HT-29 (cell line): ENCODE results near the gene PRKCZ. TPM values are rescaled to one million over a fixed set of nuclear protein-coding genes. Genes with fewer than 3 reads are reported as not detected.
"Not testable (repeated sequence)": the region's sequence is repeated elsewhere in the genome, so short reads cannot be mapped to it uniquely, and the experiment has no call there.

Experiments
- DNase-seq: peaks from one replicate; pipeline ENCODE4 v3.0.0-alpha.2; 2015; ENCODE audit warnings: low spot score
- total RNA-seq: library from RNA; depleted of rRNA; stranded (reverse); fragments of >200 nt; shearing (Covaris generic); gene quantifications from 2 replicates; pipeline ENCODE4 v1.2.3, GENCODE V29; 2014

The PRKCZ gene
- total RNA-seq, 1 experiment from 2014 or later: 67.4 TPM

DNA sequence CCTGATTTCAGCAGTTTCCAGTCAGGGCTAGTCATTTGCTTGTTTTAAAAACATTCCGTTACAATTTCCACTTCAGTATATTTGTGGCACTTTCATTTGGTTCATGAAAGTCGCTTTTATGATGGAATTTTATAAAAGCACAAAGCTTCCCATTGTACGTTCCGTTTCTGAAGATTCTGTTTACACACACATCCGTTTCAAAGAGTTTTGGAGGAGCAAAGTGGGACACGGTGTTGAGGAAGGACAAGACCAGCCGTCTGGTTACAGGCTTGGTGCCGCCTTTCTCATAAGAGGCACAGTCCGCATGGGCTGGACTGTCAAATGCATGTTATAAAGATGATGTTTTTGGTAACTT is 84.0 kb downstream of the PRKCZ start:
- DNase-seq: no peak

DNA sequence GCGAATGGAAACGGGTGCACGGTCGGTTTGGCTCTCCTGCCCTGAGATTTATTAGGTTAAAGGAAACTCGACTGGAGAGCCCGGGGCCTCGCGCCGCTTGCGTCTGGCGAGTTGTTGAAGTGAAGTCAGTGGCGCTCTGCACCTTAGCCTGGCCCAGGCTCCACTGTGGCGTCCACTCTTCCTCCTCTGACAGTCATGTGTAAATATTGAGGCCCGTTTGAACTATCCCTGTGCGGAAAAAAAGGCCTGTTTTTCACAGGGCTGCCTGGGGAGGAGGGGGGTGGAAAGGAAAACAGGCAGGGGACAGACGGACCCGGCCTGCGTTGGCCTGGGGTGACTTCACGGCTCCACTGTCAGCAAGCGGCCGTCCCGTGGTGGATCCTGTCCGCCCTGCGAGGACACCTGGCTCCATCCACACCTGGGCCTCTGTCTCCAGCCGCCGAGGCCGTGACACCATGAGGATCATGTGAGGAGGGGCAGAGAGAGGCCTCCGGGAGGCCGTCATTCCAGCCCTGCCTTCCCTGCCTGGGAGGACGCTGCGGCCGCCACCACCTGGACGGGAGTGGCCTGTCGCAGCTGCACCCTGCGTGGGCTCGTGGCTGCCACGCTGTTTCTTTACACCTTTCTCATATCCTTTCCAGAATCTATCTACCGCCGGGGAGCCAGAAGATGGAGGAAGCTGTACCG is 84.6 kb downstream of the PRKCZ start:
- DNase-seq: no peak

DNA sequence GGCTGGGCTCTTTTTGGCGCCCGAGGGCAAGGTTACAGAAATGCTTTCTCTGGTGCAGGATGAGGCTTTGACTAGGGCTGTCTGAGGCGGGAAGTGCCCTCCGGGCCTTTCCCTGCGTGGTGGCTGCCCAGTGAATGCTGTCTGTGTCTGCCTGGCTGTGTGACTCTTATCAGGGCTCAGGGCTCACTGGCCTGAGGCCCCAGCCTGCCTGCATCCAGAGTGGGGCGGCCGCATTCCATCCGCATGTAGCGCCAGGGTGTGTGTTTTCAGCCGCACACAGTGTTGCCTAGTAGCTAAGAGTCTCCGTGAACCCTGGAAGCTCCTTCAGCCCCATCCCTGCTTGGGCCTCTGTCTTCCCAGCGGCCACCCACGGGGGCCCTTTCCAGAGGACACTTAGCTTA is 85.2 kb downstream of the PRKCZ start:
- peak; percentile 24 for DNase-seq

DNA sequence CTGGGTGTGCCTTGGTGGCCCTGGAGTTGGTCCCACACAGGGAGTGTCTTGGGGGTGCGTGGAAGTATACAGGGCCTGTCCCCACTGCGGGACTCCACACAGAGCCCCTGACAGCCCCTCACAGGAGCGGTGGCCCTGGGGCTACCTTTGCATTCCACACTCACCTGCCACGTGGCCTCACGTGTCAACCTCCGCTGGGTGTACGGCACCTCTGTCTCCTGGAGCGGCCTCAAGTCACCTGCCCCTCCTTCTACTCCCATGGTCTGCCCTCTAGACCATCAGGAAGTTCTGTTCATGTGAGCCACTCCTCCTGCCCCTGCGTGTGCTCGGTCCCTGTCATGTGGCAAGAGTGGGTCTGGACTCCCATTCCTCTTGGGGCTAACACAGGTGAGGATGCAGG is 85.7 kb downstream of the PRKCZ start:
- no peak for DNase-seq

DNA sequence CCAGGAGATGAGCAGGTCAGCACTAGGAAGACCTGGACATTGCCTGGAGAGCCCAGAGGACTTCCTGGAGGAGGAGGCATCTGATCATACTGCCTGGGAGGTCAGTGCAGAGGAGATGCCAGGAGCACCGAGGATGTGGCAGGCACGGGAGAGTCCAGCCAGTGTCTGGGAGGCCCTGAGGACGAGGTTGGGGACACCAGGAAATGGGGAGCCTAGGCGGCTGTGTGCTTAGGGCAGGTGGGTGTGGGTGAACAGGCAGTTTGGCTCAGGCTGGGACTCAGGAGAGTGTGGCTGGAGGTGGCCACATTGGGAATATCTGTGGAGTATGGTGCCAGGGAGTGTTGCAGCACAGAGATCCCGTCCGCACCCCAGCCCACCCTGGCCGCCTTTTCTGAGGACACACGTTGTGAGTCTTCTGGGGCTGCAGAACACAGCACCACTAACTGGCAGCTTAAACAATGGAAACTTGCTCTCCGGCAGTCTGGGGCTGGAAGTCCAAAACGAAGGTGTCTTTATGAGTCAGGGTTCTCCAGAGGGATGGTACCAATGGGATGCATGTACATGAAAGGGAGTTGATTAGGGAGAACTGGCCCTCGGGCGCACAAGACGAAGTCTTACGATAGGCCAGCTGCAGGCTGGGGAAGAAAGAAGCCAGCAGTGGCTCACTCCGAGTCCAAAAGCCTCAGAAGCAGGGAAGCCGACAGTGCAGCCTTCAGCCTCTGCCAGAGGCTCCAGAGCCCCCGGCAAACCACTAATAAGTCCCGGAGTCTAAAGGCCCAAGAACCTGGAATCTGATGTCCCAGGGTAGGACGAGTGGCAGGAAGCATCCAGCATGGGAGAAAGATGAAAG is 86.4 kb downstream of the PRKCZ start:
- DNase-seq: no peak

DNA sequence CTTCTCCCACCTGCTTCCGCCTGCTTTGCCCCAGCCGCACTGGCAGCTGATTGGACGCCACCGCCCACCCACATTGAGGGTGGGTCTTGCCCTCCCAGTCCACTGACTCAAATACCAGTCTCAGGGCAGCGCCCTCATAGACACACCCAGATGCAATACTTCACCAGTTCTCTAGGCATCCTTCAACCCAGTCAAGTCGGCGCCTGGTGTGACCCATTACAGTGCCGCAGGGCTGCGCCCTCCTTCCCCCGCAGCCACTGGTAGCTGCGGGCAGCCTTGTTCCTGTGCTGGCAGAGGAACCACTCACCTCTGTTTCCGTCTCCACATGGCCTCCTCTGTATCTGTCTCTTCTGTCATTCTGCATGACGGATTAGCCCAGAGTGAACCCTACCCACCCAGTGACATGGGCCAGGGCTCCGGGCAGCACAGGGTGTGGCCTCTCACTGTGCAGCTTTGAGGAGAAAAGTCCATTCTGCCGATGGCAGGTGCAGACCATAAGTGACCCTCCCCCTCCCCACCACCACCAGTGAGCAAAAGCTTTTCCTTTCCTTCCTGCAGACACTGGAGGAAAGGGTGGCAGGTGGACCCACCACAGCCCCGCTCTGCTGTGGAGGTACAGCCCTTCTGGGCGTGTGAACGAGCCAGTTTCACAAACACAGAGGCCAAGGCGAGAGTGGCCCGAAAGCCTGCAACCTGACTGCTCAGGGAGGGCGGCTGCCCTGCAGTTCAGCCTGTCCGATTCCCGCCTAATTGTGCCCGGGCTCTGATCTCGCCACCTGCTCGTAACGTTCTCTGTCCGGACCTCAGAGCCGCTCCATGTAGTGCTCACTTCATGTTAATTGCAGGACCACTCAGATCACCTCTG is 87.3 kb downstream of the PRKCZ start:
- DNase-seq: peak; percentile 58

DNA sequence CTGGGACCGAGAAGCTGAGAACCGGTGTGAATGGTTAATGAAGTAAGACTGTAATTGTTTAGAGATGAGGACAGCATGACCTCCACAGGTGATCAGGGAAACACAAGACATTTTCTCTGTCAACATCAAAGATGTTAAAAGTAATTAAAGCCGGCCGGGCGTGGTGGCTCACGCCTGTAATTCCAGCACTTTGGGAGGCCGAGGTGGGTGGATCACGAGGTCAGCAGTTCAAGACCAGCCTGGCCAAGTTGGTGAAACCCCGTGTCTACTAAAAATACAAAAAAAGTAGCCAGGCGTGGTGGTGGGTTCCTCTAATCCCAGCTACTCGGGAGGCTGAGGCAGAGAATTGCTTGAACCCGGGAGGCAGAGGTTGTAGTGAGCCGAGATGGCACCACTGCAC is 88.9 kb downstream of the PRKCZ start:
- DNase-seq: not testable (repeated sequence)

DNA sequence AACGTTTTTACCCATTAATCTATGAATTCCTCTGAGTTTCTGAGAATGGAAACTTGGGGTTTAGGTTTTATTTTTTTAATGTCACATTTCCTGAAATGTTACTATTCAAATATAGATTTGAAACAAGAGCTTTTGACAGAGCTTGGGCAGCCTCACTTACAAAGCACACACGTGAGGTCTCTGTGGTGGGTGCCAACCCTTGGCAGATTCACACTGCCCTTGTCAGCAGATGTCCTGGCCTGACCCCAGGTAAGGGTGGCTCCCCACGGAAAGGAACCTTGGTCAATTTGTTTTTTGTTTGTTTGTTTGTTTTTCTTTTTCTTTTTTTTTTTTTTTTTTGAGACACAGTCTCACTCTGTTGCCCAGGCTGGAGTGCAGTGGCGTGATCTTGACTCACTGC is 90.8 kb downstream of the PRKCZ start:
- no peak for DNase-seq

DNA sequence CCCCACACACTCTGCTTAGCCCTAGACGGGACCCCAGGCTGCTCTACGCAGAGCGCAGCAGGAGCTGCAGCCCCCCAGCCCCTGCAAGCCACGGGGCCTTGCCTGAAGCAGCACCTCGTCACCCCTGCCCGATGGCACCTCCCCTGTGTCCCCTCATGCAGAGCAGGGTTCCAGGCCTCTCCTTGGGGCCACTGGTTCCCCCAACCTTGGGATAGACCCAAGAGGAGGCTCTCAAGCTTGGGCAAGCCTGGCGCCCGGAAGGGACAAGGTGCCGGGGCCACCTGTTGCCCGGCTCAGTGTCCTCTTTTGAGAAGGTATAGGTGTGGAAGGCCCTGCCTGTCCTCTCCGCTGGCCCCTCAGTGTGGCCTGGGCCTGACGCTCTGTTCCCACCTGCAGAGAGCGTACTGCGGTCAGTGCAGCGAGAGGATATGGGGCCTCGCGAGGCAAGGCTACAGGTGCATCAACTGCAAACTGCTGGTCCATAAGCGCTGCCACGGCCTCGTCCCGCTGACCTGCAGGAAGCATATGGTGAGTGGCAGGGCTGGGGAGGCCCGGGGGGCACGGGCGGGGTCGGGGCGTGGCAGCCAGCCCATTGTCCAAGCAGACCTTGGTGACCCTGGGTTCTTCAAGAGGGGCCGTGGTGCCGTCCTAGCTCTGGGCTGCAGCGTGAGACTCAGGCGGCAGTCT is 93.7 kb downstream of the PRKCZ start:
- no peak for DNase-seq

DNA sequence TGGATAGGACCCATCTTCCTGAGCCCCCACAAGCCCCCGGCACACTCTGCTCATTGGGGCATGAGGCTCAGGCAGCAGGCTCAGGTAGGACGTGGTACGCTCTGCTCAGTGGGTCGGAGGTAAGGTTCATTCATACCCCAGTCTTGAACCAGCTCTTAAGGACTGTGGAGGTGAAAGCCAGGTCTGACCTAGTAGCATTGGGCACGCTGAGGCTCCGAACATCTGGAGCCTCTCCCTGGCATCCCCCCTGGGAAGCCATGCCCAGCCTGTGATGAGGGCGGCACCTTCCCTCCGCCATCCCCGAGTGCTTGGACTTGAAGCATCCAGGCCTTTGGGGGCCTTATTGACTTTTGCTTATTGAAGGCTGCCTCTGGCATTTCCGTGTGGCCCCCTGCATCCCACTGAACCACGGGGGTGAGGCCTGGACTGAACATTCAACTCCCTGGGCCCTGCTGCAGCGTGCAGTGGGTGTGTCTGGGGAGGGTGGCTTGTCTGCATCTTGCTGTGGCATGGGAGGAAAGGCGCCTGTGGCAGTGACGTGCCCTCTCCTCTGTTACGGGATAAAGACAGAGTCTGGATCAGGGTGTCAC is 94.4 kb downstream of the PRKCZ start:
- DNase-seq: no peak

DNA sequence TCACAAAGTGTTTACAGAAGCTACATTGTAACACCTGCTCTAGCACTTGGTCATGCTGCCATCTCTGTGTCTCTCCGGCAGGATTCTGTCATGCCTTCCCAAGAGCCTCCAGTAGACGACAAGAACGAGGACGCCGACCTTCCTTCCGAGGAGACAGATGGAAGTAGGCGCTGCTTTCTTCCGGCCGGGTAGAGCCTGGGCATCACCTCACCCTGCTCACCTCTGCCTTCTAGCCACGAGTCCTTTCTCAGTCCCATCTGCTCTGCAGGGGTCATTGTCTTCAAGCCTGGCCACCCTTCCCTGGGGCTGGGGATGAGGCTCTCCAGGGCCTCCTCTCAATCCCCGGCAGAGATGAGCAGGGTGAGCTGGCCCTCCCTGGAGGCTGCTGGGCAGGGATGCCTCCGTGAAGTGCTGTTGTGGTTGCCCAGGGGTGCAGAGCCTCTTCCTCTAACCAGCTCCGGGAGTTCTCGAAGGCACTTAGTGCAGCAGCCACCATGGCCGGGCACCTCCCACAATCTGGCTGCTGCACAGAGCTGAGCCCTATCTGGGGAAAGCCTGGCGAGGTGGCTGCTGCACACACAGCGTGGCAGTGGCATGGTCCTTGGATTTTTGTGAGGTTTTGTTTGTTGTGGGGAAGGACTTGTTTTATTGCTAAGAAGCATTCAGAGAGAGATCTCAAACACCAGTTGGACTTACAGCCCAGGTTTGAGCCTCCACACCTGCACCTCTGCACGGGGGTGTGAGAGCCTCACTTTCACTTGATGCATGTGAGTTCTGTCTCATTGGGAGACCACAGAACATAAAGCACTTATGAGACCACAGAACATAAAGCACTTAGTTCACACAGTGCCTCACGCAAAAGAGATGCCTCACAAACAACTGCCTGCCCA is 96.0 kb downstream of the PRKCZ start:
- DNase-seq: no peak

DNA sequence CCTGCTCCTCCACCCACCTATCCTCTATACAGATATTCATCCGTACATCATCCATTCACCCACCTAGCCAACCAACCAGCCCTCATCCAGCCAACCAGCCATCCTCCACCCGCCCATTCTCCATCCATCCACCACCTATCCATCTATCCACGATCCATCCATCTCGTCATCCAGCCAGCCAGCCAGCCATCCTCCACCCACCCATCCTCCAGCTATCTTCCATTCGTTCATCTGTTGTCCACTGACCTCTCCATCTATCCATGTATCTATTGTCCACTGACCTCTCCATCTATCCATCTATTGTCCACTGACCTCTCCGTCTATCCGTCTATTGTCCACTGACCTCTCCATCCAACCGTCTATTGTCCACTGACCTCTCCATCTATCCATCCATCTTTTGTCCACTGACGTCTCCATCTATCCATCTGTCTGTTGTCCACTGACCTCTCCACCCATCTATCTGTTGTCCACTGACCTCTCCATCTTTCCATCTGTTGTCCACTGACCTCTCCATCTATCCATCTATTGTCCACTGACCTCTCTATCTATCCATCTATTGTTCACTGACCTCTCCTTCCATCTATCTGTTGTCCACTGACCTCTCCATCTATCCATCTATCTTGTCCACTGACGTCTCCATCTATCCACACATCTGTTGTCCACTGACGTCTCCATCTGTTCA is 96.8 kb downstream of the PRKCZ start:
- DNase-seq: no peak

DNA sequence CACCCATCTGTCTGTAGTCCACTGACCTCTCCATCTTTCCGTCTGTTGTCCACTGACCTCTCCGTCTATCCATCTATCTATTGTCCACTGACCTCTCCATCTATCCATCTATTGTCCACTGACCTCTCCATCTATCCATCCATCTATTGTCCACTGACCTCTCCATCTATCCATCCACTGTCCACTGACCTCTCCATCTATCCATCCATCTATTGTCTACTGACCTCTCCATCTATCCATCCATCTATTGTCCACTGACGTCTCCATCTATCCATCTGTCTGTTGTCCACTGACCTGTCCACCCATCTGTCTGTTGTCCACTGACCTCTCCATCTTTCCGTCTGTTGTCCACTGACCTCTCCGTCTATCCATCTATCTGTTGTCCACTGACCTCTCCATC is 97.7 kb downstream of the PRKCZ start:
- DNase-seq: not testable (repeated sequence)

DNA sequence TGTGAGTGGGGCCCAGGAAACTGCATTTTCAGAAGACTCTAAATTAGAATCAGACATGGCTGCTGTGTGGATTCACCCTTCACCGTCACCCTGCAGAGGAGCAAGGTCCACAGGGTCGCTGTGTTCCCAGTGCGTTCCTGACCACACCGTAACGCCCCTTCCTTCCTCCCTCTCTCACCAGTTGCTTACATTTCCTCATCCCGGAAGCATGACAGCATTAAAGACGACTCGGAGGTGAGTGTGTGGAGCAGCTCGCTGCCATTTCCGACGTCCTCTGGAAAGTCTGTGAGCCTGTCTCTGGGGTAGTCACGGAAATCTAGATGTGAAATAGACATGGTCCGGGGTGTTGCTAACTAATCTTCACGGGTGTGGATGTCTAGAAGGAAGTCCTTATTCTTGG is 98.5 kb downstream of the PRKCZ start:
- no peak for DNase-seq

DNA sequence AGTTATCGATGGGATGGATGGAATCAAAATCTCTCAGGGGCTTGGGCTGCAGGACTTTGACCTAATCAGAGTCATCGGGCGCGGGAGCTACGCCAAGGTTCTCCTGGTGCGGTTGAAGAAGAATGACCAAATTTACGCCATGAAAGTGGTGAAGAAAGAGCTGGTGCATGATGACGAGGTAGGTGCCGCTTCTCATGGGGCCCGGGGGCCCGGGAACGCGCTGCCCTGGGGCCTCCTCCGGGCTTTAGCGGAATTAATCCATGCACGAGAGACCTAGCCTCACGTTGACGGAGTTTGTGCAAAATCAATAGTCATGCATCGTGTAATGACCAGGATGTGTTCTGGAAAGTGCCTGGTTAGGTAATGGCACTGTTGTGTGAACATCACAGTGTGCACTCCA is 100.6 kb downstream of the PRKCZ start:
- DNase-seq: no peak

DNA sequence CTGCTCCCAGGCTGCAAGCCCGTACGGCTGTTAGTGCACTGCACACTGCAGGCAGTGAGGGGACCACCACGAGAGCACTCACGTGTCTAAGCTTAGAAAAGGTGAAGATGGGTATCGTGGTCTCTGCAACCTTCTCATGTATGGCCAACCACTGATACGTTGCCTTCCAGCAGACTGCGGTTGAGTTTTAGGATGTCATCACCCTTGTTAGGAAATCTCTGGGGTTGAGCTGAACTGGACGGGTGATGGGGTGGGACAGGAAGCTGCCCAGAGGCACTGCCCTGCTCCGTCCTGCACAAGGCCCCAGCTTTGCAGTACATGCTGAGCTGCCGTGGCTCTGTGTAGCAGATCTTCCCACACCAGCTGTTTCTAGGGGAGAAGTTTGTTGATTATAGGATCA is 101.0 kb downstream of the PRKCZ start:
- DNase-seq: no peak

DNA sequence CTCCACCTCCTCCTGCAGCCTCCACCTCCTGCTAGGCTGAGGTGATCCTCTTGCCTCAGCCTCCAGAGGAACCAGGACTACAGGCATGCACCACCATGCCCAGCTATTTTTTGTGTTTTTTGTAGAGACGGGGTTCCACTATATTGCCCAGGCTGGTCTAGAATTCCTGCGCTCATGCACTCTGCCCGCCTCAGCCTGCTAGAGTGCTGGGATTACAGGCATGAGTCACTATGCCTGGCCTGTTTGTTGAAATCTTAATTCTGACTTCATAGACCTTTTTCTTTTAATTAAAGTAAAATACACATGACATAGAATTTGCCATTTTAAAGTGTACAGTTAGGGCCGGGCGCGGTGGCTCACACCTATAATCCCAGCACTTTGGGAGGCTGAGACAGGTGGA is 101.7 kb downstream of the PRKCZ start:
- DNase-seq: no peak

DNA sequence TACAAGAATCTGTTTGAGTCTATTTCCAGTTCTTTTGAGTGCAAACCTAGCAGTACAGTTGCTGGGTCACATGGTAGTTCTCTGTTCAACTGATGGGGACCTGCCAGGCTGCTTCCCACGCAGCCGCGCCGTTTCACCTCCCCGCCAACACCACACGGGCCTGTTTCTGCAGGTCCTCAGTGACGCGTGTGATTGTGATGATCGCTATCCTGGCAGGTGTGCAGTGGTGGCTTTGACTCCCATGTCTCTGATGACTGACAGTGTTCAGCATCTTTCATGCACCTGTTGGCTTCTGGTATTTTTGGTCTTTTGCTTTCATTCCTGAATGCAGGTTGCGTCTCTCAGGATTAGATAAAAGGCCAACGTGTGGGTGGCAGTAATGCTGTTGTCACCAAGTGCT is 102.7 kb downstream of the PRKCZ start:
- no peak for DNase-seq

DNA sequence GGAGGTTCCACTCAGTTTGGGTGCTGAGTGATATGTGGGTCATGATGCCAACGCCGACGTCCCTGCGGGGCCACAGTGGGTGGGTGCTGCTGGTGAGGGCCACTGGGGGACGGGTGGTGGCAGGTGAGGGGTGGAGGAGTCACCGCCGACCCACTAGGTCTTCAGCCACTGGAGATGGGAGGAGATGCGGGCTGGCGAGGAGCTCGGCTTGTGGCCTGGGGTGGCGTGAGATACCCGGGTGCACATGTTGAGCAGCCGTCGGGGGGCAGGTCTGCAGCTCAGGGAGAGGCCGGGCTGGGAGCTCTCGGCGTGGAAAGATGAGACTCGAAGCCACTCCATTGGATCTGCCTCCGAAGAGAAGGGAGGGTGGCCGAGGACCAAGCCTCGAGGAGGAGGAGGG is 103.8 kb downstream of the PRKCZ start:
- DNase-seq: no peak

DNA sequence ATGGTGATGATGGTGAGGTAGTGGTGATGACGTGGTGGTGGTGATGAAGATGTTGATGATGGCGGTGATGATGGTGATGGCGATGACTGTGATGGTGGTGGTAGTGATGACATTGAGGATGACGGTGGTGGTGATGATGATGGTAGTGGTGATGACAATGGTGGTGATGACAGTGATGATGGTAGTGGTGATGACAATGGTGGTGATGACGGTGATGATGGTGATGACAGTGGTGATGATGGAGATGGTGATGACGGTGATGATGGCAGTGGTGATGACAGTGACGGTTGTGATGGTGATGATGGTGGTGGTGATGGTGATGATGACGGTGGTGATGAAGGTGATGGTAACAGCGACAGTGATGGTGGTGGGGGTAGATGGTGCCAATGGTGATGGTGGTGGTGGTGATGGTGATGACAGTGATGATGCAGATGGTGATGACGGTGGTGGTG is 105.0 kb downstream of the PRKCZ start:
- no peak for DNase-seq
